ENCODE data around the gene RANGRF.
A peak's percentile ranks its signal among the peaks of the same experiment; 100 is the strongest.

Gene RANGRF

DNA sequence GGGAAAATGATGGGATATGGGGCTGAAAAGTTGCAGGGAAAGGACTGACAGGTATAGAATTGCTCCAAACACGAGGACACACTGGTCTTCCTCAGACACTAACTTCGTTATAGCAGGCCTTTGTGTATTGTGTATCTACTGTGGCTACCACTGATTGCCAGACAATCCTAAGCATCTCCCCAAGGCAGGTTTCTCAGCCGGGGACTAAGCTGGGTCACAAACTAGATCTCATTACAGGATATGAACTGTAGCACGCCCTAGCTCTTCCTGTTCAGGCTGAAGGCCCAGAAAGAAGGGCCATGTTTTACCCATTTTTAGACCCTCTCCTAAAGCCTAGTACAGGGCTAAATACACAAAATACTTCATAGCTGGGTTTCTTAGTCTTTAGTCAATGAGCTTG lies 5.1 kb upstream of the RANGRF start:
- no peak overlapping the region; a peak in 1 of 22 replicates for H3K27ac ChIP-seq
- no peak for TF ChIP-seq Cebpa-rat (IDR thresholded peaks at IDR 0.05)
- H3K4me3 ChIP-seq, result no peak overlapping the region
- H3K27me3 ChIP-seq, result no peaks in the 10 kb centered on the region
- H4K20me1 ChIP-seq, result no peaks in the 10 kb centered on the region
- no peak overlapping the region for H3K4me2 ChIP-seq
- H3K4me1 ChIP-seq, result peaks cover 17 to 26% (median 22%) of the 10 kb centered on the region in 10 experiments
- no peaks in the 10 kb centered on the region for H3K36me3 ChIP-seq
- H3K9me3 ChIP-seq (replicated peaks in 1 of 11), result no peaks in the 10 kb centered on the region
- H3K9ac ChIP-seq, result no peak overlapping the region

DNA sequence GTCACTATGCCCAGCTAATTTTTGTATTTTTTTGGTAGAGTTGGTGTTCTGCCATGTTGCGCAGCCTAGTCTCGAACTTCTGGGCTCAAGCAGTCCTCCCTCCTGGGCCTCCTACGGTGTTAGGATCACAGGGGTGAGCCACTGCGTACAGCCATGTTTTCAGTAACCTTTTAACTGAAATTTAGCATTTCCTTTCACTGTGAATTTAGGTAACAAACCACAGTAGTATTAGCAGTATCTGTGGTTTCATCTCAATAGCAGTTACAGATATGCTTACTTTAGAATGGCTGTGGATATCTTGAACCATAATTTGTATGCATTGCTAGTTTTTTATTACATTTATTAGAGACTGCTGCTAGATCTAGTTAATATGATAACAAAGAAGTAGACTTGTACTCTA lies 4.3 kb upstream of the RANGRF start:
- Histone ChIP-seq H3K36me3 (no peaks in the 10 kb centered on the region), H3K27ac (no peak overlapping the region), H4K20me1 (peaks cover 0 to under 1% (median 0%) of the 10 kb centered on the region in 11 experiments; a peak in 1 of 22 replicates), H3K27me3 (no peaks in the 10 kb centered on the region), H3K9me3 (replicated peaks in 1 of 11) (no peaks in the 10 kb centered on the region), H3K4me1 (peaks cover 18 to 27% (median 23%) of the 10 kb centered on the region in 10 experiments), H3K9ac (no peak overlapping the region), H3K4me3 (no peak overlapping the region), H3K4me2 (no peak overlapping the region)
- no peak for TF ChIP-seq Cebpa-rat (IDR thresholded peaks at IDR 0.05)

DNA sequence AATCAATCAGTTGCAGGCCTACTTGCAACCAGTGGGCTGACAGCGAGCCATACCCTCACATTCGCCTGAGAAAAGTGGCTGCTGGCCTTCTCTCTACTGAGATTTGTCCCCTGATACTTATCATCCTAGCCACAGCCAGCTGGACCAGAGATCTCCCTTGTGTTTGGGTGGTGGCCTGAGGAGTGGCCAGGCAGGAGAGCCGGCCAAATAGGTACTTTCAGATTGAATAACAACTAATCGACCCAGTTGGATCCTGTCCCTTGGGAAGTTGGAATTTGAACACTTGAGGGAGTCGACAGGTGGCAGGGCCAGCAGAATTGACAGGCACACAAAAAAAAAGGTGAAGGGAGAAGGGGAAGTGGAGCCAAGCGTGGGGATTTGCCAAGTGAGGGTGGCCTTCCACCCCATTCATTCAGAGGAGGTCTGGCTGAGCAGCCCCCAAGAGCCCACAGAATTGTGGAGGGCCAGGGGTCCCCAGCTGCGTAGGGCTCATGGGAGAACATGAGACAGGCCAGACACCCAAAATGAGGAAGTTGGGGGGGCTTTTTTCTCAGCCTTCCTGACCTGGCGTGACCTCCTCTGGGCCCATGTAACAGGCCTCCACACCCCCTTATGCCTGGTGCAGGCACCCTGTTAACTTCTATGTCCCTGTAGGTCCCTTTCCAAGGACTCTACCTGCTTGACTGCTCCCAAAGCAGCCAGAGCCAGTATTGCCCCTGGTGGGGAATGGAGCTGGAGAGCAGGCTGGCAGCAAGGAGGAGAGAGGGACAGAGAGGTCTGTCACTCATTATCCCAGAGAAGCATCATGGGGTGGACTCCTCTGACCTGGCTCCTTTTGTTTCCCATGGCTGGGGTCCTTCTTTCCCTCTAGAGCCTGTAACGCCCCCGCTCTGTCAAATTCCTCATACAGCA lies 2.9 kb upstream of the RANGRF start:
- Histone ChIP-seq H3K4me1 (peaks cover 32 to 41% (median 37%) of the 10 kb centered on the region in 10 experiments), H3K4me3 (no peak overlapping the region), H3K27me3 (no peaks in the 10 kb centered on the region), H3K36me3 (peaks cover 0 to 6% (median 0%) of the 10 kb centered on the region in 11 experiments; a peak in 1 of 22 replicates), H3K9me3 (replicated peaks in 1 of 11) (no peaks in the 10 kb centered on the region), H3K27ac (peak overlapping the region in 2 of 11 experiments; percentile 8 to 44; a peak in 3 of 22 replicates), H3K4me2 (peak overlapping the region; percentile 43 to 73 (median 59)), H3K9ac (peak overlapping the region in 4 of 11 experiments; percentile 3 to 37 (median 26); a peak in 1 of 22 replicates), H4K20me1 (peaks cover 0 to 7% (median 0%) of the 10 kb centered on the region in 11 experiments; a peak in 1 of 22 replicates)
- TF ChIP-seq Cebpa-rat (IDR thresholded peaks at IDR 0.05), result no peak

DNA sequence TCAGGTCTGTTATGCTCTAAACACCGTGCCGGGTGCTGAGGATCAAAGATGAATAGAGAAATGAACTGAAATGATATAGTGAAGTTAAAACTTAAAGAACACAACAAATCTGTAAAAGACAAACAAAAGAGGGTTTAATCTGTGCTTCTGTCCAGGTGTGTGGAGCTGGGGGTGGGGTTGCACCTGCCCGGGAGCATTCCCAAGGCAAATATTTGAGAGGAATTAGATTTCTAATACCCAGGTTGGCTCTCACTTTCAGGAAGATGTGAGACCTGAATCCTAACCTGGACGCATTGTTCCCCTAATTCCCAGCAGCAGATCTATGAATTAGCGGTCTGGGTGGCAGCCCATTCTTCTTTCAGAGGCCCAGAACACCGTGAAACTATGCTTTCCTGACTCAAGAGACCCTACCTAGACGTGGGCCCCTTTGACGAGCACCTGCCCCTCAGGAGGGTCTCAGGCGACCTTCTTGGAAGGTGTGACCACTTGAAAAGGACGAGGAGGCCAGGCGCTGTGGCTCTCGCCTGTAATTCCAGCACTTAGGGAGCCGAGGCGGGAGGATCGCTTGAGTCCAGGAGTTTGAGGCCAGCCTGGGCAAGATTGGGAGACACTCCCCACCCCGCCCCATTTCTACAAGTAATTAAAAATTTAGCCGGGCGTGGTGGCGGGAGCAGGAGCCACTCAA lies 677 bp upstream of the RANGRF start:
- no peaks in the 10 kb centered on the region for H3K9me3 ChIP-seq (replicated peaks in 1 of 11)
- peak overlapping the region; percentile 81 to 95 (median 88) for H3K9ac ChIP-seq
- H3K4me1 ChIP-seq, result peaks cover 43 to 51% (median 47%) of the 10 kb centered on the region in 10 experiments
- peaks cover 0 to 15% (median 0%) of the 10 kb centered on the region in 11 experiments; a peak in 2 of 22 replicates for H3K36me3 ChIP-seq
- H4K20me1 ChIP-seq, result peaks cover 0 to 7% (median 0%) of the 10 kb centered on the region in 11 experiments; a peak in 1 of 22 replicates
- H3K27ac ChIP-seq, result peak overlapping the region; percentile 81 to 95 (median 86)
- peak overlapping the region; percentile 74 to 86 (median 81) for H3K4me3 ChIP-seq
- TF ChIP-seq Cebpa-rat (IDR thresholded peaks at IDR 0.05), result no peak
- peak overlapping the region; percentile 86 to 100 (median 97) for H3K4me2 ChIP-seq
- H3K27me3 ChIP-seq, result no peaks in the 10 kb centered on the region

DNA sequence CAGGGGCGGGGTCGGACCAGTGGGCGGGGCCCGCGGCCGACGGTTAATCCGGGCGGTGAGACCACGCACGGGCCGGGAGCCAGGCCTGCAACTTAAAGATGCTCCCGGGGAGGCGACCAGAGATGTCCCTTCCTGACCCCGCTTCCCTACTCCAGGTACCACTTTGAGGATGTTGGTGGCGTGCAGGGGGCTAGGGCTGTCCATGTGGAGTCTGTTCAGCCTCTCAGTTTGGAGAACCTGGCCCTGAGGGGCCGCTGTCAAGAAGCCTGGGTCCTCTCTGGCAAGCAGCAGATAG lies 580 bp downstream of the RANGRF start:
- H3K36me3 ChIP-seq, result peaks cover 0 to 15% (median 0%) of the 10 kb centered on the region in 11 experiments; a peak in 2 of 22 replicates
- no peak for TF ChIP-seq Cebpa-rat (IDR thresholded peaks at IDR 0.05)
- H3K27me3 ChIP-seq, result no peaks in the 10 kb centered on the region
- H3K9me3 ChIP-seq (replicated peaks in 1 of 11), result no peaks in the 10 kb centered on the region
- H4K20me1 ChIP-seq, result peaks cover 0 to 7% (median 0%) of the 10 kb centered on the region in 11 experiments; a peak in 1 of 22 replicates
- H3K27ac ChIP-seq, result peak overlapping the region; percentile 81 to 95 (median 86)
- H3K9ac ChIP-seq, result peak overlapping the region; percentile 81 to 95 (median 88)
- H3K4me2 ChIP-seq, result peak overlapping the region; percentile 86 to 100 (median 97)
- H3K4me1 ChIP-seq, result peaks cover 46 to 59% (median 52%) of the 10 kb centered on the region in 10 experiments
- H3K4me3 ChIP-seq, result peak overlapping the region; percentile 74 to 86 (median 81)

DNA sequence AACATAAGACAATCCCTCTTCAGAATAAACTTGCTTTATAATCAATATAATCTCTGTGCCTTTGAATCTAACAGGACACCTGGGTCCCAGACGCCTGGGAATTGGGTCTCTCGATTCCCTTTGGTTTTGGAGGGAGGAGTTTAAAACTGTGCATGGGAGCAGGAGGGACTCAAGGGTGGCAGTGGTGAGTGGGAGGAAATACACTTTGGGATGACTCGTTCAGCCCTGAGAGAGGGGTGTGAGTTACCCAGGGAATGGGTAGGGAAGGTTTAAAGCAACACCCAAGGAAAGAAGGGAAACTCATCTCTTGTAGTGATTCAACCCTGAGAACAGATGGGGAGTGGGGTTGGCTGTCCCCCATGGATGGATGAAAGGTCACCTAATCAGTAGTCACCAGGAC lies 1.6 kb downstream of the RANGRF start:
- Histone ChIP-seq H3K4me2 (peak overlapping the region; percentile 86 to 100 (median 97); a peak in 21 of 22 replicates), H3K9ac (peak overlapping the region in 9 of 11 experiments; percentile 81 to 95 (median 88); a peak in 13 of 22 replicates), H3K27me3 (no peaks in the 10 kb centered on the region), H3K4me3 (peak overlapping the region in 7 of 10 experiments; percentile 75 to 86 (median 82); a peak in 9 of 20 replicates), H3K27ac (no peak overlapping the region), H3K36me3 (peaks cover 0 to 15% (median 0%) of the 10 kb centered on the region in 11 experiments; a peak in 2 of 22 replicates), H4K20me1 (peaks cover 0 to 7% (median 0%) of the 10 kb centered on the region in 11 experiments; a peak in 1 of 22 replicates), H3K9me3 (replicated peaks in 1 of 11) (no peaks in the 10 kb centered on the region), H3K4me1 (peaks cover 55 to 68% (median 60%) of the 10 kb centered on the region in 10 experiments)
- no peak for TF ChIP-seq Cebpa-rat (IDR thresholded peaks at IDR 0.05)

DNA sequence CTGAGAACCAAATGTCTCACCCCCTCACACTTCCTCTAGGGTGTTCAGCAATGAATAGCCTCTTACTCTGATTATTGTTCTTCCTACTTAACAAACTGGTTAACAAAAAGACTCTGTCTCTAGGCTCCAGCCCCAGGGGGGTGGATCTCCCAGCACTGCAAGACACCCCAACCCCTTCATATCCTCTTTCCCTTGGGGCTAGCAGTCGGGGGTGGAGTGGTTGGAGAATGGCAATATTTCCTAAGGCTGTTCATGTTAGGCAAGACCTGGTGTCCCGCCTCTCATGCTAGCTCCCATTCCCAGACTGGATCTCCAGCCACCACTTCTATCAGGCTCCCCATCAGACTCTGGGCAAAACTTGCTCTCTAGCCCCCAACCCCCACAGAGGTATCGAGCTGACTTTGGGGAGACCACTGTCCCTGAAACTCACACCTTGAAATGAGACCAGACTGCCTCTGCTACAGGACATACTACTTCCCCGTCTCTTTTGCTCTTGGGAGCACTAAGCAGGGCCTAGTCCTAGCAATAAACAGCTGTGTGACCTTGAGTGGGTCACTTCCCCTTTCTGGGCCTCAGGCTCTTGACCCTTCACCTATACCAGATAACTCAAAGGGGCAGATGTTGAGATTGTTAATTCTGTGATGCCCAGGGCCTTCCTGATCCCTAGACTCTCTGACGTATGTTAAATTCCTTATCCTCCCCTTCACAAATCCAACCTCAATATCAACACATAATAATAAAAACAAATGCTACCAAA lies 4.3 kb downstream of the RANGRF start:
- TF ChIP-seq Cebpa-rat (IDR thresholded peaks at IDR 0.05), result no peak
- Histone ChIP-seq H3K36me3 (peaks cover 0 to 15% (median 0%) of the 10 kb centered on the region in 11 experiments; a peak in 2 of 22 replicates), H3K27ac (peak overlapping the region in 8 of 11 experiments; percentile 4 to 45 (median 28); a peak in 8 of 22 replicates), H3K9ac (peak overlapping the region in 7 of 11 experiments; percentile 1 to 51 (median 27); a peak in 7 of 22 replicates), H3K27me3 (no peaks in the 10 kb centered on the region), H3K4me2 (peak overlapping the region; percentile 8 to 75 (median 47); a peak in 21 of 22 replicates), H3K4me3 (no peak overlapping the region), H3K9me3 (replicated peaks in 1 of 11) (no peaks in the 10 kb centered on the region), H3K4me1 (peaks cover 39 to 56% (median 46%) of the 10 kb centered on the region in 10 experiments), H4K20me1 (peaks cover 0 to 7% (median 0%) of the 10 kb centered on the region in 11 experiments; a peak in 1 of 22 replicates)

DNA sequence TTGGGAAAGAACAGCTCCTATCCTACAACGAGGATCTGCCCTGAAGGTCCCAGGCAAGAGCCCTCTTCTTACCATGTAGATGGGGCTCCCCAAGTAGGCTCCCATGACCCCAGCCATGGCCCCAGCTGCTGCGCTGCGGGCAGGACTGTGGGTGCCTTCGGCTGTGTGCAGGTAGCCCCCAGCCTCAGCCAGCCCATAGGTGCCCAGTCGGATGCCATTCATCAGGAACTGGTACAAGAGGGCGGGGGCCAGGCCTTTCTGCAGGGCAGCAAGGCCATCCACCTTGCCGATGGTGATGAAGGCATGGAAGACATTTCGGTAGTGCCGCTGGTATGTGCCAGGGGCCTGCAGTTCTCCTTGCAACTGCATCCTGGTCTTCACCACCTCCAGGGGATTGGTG lies 5.9 kb downstream of the RANGRF start:
- Histone ChIP-seq H3K27me3 (no peaks in the 10 kb centered on the region), H3K9me3 (replicated peaks in 1 of 11) (no peaks in the 10 kb centered on the region), H3K36me3 (peaks cover 0 to 15% (median 0%) of the 10 kb centered on the region in 11 experiments; a peak in 2 of 22 replicates), H3K4me1 (peaks cover 31 to 48% (median 39%) of the 10 kb centered on the region in 10 experiments), H3K4me2 (peak overlapping the region; percentile 81 to 97 (median 89)), H3K27ac (peak overlapping the region in 1 of 11 experiments; percentile 87; a peak in 2 of 22 replicates), H4K20me1 (peaks cover 0 to 4% (median 0%) of the 10 kb centered on the region in 11 experiments; a peak in 1 of 22 replicates), H3K4me3 (peak overlapping the region in 7 of 10 experiments; percentile 54 to 78 (median 68); a peak in 9 of 20 replicates), H3K9ac (peak overlapping the region in 7 of 11 experiments; percentile 79 to 91 (median 85); a peak in 8 of 22 replicates)
- TF ChIP-seq Cebpa-rat (IDR thresholded peaks at IDR 0.05), result no peak
